ENCODE results near the gene HTR3B. TPM values are rescaled to one million over a fixed set of nuclear protein-coding genes. Genes with fewer than 3 reads are reported as not detected.

HTR3B gene
- polyA plus RNA-seq, 1 of the 3 experiments (the other 2 are of a cell fraction) = not detected

- Histone ChIP-seq H3K4me2 (peak overlapping the region; percentile 71; the same call in 1 of the 2 replicates), H3K9ac (no peak overlapping the region), H3K9me2 (no peaks in the 10 kb centered on the region), H2AFZ (ENCODE audit: low read depth) (no peak overlapping the region), H3F3A (replicated peaks; ENCODE audit: insufficient read depth) (peaks cover 2% of the 10 kb centered on the region), H4K20me1 (ENCODE audit: insufficient read depth) (no peaks in the 10 kb centered on the region), H3K4me3 (ENCODE audit: low read depth in 2 of 2, low read length in 1 of 2) (no peak overlapping the region), H3K9me3 (no peaks in the 10 kb centered on the region), H3K79me2 (ENCODE audit: insufficient read depth) (peaks cover 49% of the 10 kb centered on the region; the same call in 1 of the 2 replicates), H3K4me1 (ENCODE audit: control insufficient read depth in 1 of 2, insufficient read depth in 2 of 2, low read depth in 1 of 2, low read length in 1 of 2) (peaks cover 8 to 10% of the 10 kb centered on the region in 2 experiments; a peak in 3 of 4 replicates), H3K27ac (ENCODE audit: low read depth in 2 of 2, low read length in 1 of 2) (no peak overlapping the region), H3K27me3 (ENCODE audit: insufficient read depth) (no peaks in the 10 kb centered on the region), H3K36me3 (replicated peaks in 1 of 2; ENCODE audit: control insufficient read depth in 1 of 2, insufficient read depth in 2 of 2, low read length in 1 of 2) (no peaks in the 10 kb centered on the region)
- ChIA-PET POLR2A (no interaction called here), CTCF (interaction anchor here (0.5 to 0.8 kb wide), 2 partner anchors 80 to 387 kb away, joined by 3 read pairs; no protein-coding TSS in a partner anchor)
- DNase-seq = no peak
- WGBS (ENCODE audit: low lambda C conversion rate) = 76% methylated on average over 5 of the region's 5 CpGs
- no peak for TF ChIP-seq JUND (IDR thresholded peaks at IDR 0.05)
- no peak for TF ChIP-seq CHD2 (IDR thresholded peaks at IDR 0.05; ENCODE audit: low read length, partially characterized antibody)
- no peak for TF ChIP-seq ELF1 (IDR thresholded peaks at IDR 0.05)
- no peak for TF ChIP-seq USF1 (IDR thresholded peaks at IDR 0.05; ENCODE audit: borderline replicate concordance, low read depth)
- TF ChIP-seq GABPA (IDR thresholded peaks at IDR 0.05; ENCODE audit: low read depth) = no peak
- no peak for TF ChIP-seq GATA2 (CRISPR knock-in tag; IDR thresholded peaks at IDR 0.05)
- no peak for TF ChIP-seq FOSL2 (IDR thresholded peaks at IDR 0.05; ENCODE audit: borderline replicate concordance, low read depth)
- TF ChIP-seq FOXM1 (IDR thresholded peaks at IDR 0.05; ENCODE audit: low read depth) = no peak
- TF ChIP-seq IRF3 (IDR thresholded peaks at IDR 0.05; ENCODE audit: low read depth, low read length) = no peak
- TF ChIP-seq TAF1 (IDR thresholded peaks at IDR 0.05; ENCODE audit: borderline replicate concordance, low read depth, low read length) = no peak
- no peak for TF ChIP-seq SMC3 (IDR thresholded peaks at IDR 0.05; ENCODE audit: low read depth, low read length)
- TF ChIP-seq POLR2AphosphoS5 (IDR thresholded peaks at IDR 0.05; ENCODE audit: low read depth, low read length) = no peak
- no peak for TF ChIP-seq MEF2A (IDR thresholded peaks at IDR 0.05; ENCODE audit: borderline replicate concordance, low read depth)
- no peak for TF ChIP-seq RCOR1 (IDR thresholded peaks at IDR 0.05; ENCODE audit: low read length)
- no peak for TF ChIP-seq NFIC (IDR thresholded peaks at IDR 0.05; ENCODE audit: borderline replicate concordance)
- no peak for TF ChIP-seq USF2 (IDR thresholded peaks at IDR 0.05; ENCODE audit: borderline replicate concordance, low read depth, low read length)
- TF ChIP-seq EP300 (IDR thresholded peaks at IDR 0.05; ENCODE audit: borderline replicate concordance in 1 of 2, low read depth in 1 of 2, low read length in 1 of 2) = no peak
Measured at GRCh38 chr11:113873236-113873626, 31.4 kb upstream of the HTR3B start.
